Measurements from ENCODE around the gene SIRT4. TPM values are rescaled to one million over a fixed set of nuclear protein-coding genes. Genes with fewer than 3 reads are reported as not detected.

Gene SIRT4
- total RNA-seq, 1 experiment from 2014 or later = 1.5 TPM

DNA sequence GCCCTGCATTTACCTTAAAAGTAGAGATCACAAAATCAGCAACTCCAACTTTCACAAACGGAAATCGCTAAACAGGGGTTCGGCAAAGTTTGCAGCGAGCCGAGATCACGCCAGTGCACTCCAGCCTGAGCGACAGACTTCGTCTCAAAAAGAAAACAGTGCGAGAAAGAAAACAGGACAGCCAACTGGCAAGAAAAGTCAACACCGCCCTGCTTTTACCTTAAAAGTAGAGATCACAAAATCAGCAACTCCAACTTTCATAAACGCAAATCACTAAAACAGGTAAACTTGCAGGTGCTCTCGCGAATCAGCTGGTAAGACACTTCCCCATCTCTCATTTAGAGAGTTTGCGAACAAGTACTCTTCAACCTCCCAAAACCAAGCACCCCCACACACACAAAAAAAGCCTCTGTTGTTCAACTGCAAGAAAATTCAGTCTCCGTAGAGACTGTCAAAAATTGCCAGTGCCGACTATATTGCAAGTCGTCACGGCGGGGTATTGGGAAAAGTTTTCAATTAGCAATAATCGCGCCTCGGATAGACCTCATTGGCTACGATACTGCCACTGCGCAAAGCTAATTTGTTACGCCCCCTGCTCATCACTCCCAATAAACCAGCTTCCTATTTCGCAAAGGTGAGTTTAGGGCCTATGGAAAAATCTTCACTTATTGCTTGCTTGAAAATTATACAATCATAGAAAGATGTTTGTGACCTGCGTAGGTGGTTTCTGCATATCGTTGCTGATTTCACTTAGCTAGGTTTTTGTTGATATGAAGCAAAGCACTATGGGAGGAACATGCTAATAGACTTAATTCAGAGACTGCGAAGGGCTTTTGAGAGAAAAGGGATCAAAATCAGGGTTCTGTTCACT, 9.2 kb upstream of the SIRT4 start, which contains the start of gene RNU4-1:
RNU4-1 (minus strand) TSS at position 577 of the 871 bp plus-strand sequence.
- Histone ChIP-seq H3K4me1 (replicated peaks) (peaks cover 5% of the 10 kb centered on the region), H3K4me3 (peak within 1 kb of the TSS; percentile 37), H3K9me3 (replicated peaks) (no peaks in the 10 kb centered on the region), H3K27ac (peak within 1 kb of the TSS; percentile 100), H3K27me3 (replicated peaks) (no peaks in the 10 kb centered on the region), H3K36me3 (no peaks in the 10 kb centered on the region)
- peak; percentile 90 to 92 for DNase-seq (ENCODE audit: low read depth in 1 of 2, low spot score in 2 of 2)

DNA sequence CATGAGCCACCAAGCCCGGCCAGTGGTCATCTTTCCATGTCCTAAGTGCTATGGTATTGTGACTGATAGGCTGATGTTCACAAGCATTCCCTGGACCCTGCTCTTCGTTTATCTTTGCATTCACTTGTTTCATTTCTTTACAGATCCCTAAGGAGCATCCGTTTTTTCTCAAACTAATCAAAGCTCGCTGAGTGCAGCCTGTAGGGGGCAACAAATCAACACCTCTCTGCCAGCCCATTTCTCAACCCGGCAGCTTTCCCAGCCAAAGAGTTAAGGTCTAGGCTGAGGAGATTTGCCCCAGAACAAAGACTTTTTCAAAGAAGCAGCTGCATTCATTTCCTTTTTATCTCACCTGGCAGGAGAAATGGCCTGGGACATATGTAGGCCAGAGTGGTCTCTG, 12.1 kb downstream of the SIRT4 start:
- Histone ChIP-seq H3K27me3 (replicated peaks) (no peaks in the 10 kb centered on the region), H3K36me3 (no peaks in the 10 kb centered on the region), H3K27ac (no peak overlapping the region), H3K4me1 (replicated peaks) (peaks cover 5% of the 10 kb centered on the region), H3K9me3 (replicated peaks) (no peaks in the 10 kb centered on the region), H3K4me3 (no peak overlapping the region)
- DNase-seq (ENCODE audit: low read depth in 1 of 2, low spot score in 2 of 2) = no peak

DNA sequence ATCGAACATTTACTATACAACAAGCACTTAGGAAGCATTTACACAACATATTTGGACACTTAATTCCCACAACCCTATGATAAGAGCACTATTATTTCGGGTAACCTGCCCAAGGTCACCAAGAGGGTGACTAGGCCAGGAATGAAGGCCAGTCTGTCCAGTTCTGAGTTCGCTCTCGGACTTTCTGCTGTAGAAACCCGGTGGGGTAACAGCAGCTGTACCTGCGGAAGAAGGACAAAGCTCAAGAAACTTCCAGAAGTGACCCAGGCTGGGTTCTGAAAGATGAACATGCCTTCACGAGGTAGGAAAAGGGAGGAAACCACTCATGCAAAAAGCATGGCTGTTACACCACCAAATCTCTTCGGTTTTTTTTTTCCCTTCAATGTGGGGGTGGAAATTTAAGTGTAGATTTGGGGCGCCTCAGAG, 14.7 kb downstream of the SIRT4 start:
- peaks cover 5% of the 10 kb centered on the region for H3K4me1 ChIP-seq (replicated peaks)
- no peaks in the 10 kb centered on the region for H3K9me3 ChIP-seq (replicated peaks)
- H3K27me3 ChIP-seq (replicated peaks) = no peaks in the 10 kb centered on the region
- H3K27ac ChIP-seq = no peak overlapping the region
- no peak for DNase-seq (ENCODE audit: low read depth in 1 of 2, low spot score in 2 of 2)
- H3K4me3 ChIP-seq = peak overlapping the region; percentile 38
- no peaks in the 10 kb centered on the region for H3K36me3 ChIP-seq

DNA sequence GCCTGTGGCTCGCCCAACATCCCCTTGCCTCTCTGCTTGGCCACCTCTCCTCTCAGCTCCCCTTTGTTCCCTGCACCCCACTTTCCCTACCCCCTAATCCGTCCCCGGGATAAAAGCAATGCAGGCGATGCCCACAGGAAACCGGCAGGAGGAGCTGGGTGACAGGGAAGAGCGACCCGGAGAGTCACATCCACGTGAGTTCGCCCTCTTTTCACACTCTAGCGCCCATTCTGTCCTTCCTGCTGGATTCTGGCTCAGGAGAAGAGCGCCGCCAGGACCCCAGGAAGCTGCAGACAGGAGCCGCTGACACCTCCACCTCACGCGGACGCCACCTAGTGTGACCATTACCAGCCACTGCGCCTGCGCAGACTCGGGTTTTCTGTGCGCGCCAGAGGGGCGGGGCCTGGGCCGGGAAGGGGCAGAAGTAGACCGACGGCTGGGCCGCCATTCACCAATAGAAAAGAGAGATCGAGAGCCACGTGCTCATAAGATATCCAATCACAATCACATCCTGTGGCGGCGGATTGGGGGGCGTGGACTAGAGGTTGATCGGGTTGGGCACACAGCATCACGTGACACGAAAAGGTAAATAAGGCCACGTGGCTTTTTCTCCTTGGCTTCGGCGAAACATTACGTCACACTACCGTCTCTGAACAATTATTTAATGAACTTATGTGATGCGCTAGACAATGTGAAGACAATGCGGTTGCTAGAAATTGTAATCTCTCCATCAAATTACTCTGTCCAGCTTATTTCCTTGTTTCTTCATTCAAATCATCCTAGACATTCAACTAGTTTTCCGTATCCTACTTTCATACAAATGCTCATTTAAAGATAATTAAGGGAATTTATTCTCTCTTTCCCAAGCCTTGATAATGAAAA, 15.3 kb downstream of the SIRT4 start:
- H3K4me3 ChIP-seq = peak overlapping the region; percentile 38

DNA sequence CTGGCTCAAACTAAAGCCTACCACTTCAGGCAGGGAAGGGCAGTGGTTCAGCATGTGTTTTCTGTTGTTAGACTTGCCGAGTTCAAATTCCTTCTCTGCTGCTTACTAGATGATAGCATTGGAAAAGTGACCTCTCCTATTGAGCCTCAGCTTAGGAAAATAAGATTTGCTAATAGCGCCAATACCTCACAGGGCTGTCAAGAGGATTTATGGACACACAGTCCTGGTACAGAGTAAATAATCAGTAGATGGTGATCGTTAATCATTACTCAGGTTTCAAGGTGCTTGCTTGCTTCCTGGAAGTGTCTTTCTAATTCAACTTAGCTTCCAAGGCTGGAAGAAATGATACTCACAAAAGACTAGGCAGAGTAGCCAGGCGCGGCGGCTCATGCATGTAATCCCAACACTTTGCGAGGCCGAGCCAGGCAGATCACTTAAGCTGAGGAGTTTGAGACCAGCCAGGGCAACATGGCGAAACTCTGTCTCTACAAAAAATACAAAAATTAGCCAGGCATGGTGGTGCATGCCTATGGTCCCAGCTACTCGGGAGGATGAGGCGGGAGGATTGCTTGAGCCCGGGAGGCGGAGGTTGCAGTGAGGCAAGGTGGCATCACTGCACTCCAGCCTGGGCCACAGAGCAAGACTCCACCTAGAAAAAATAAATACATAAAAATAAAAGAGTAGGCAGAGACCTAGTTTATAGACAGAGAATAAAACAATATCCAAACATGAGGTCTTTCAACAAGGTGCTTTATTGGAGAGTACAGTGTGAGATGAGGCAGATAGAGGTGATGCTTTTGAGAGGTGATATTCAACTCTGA, 19.5 kb downstream of the SIRT4 start:
- no peak overlapping the region for H3K4me3 ChIP-seq
- H3K4me1 ChIP-seq (replicated peaks) = peaks cover 10% of the 10 kb centered on the region
- H3K9me3 ChIP-seq (replicated peaks) = no peaks in the 10 kb centered on the region
- H3K27ac ChIP-seq = no peak overlapping the region
- no peaks in the 10 kb centered on the region for H3K36me3 ChIP-seq
- DNase-seq (ENCODE audit: low read depth in 1 of 2, low spot score in 2 of 2) = no peak
- H3K27me3 ChIP-seq (replicated peaks) = no peaks in the 10 kb centered on the region; the same call in 1 of the 2 replicates

More for the DNA sequence above, 15.3 kb downstream of the SIRT4 start:
- H3K9me3 ChIP-seq (replicated peaks) = no peaks in the 10 kb centered on the region
- no peak overlapping the region for H3K27ac ChIP-seq
- H3K27me3 ChIP-seq (replicated peaks) = no peaks in the 10 kb centered on the region
- DNase-seq (ENCODE audit: low read depth in 1 of 2, low spot score in 2 of 2) = peak; percentile 97 to 99
- H3K4me1 ChIP-seq (replicated peaks) = peaks cover 5% of the 10 kb centered on the region
- no peaks in the 10 kb centered on the region for H3K36me3 ChIP-seq

DNA sequence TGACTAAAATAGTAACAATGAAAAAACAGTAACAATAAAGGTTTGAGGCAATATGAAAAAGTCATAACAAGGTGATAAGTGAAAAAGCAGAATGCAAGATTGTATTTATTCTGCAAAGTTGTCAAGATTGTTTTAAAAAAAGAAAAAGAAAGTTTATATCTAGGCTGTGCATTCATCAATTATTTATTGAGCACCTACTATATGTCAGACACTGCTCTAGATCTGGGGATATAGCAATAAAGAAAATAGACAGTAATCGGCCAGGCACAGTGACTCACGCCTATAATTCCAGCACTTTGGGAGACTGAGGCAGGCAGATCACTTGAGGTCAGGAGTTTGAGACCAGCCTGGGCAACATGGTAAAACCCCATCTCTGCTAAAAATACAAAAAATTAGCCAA, 21.7 kb downstream of the SIRT4 start:
- Histone ChIP-seq H3K36me3 (no peaks in the 10 kb centered on the region), H3K27me3 (replicated peaks) (no peaks in the 10 kb centered on the region; the same call in 1 of the 2 replicates), H3K27ac (no peak overlapping the region), H3K4me1 (replicated peaks) (peaks cover 5% of the 10 kb centered on the region; the same call in 1 of the 2 replicates), H3K4me3 (no peak overlapping the region), H3K9me3 (replicated peaks) (no peaks in the 10 kb centered on the region)
- no peak for DNase-seq (ENCODE audit: low read depth in 1 of 2, low spot score in 2 of 2)

DNA sequence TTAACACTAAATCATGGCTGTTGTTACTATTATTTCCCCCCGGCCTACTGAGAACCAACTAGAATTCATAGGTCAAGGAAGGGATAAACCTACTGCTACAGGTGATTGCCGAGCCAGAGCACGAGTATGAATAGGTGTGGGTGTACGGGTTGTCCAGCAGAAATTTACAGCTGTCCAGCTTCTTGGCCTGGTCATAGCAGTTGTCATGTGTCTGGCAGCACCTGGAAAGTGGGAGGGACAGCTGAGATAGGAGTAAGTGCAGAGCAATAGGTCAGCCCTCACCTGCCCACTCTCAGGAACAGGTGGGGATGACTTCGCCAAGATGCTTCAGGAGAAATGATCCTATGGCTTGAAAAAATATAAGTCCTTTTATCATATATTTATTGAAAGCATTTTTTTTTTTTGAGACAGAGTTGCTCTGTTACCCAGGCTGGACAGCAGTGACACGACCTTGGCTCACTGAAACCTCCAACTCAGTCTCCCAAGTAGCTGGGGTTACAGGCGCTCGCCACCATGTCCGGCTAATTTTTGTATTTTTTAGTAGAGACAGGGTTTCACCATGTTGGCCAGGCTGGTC, 22.8 kb downstream of the SIRT4 start:
- H3K4me1 ChIP-seq (replicated peaks) = peaks cover 5% of the 10 kb centered on the region; the same call in 1 of the 2 replicates
- no peaks in the 10 kb centered on the region for H3K9me3 ChIP-seq (replicated peaks)
- H3K36me3 ChIP-seq = no peaks in the 10 kb centered on the region
- no peak overlapping the region for H3K27ac ChIP-seq
- no peak for DNase-seq (ENCODE audit: low read depth in 1 of 2, low spot score in 2 of 2)
- no peaks in the 10 kb centered on the region; the same call in 1 of the 2 replicates for H3K27me3 ChIP-seq (replicated peaks)
- no peak overlapping the region for H3K4me3 ChIP-seq

DNA sequence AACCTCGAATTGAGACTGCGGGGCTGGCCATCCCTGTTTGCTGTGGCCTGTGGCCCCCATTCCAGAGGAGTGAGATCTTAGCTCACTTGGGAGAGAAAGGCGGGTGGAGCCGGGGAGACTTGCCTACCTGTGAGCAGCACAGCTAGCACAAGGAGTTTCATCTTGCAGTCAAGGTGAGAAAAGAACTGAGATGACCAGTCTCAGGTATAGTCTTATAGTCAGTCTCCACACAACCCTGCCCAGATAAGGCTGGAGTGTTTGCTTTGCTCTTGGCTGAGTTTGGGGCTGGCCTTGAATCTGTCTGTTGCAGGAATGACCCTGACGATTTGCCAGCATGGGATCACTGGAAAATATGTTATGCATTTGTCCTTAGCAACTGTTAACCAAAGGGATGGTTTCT, 25.5 kb downstream of the SIRT4 start, which contains the start of gene PLA2G1B:
PLA2G1B (minus strand) TSS at position 187 of the 400 bp plus-strand sequence; CDS start at position 161, 26 bp downstream.
- Histone ChIP-seq H3K4me1 (replicated peaks) (peaks cover 5% of the 10 kb centered on the region; the same call in 1 of the 2 replicates), H3K36me3 (no peaks in the 10 kb centered on the region), H3K9me3 (replicated peaks) (no peaks in the 10 kb centered on the region), H3K27me3 (replicated peaks) (no peaks in the 10 kb centered on the region; the same call in 1 of the 2 replicates), H3K27ac (no peak within 1 kb of the TSS), H3K4me3 (no peak within 1 kb of the TSS)
- no peak for DNase-seq (ENCODE audit: low read depth in 1 of 2, low spot score in 2 of 2)

DNA sequence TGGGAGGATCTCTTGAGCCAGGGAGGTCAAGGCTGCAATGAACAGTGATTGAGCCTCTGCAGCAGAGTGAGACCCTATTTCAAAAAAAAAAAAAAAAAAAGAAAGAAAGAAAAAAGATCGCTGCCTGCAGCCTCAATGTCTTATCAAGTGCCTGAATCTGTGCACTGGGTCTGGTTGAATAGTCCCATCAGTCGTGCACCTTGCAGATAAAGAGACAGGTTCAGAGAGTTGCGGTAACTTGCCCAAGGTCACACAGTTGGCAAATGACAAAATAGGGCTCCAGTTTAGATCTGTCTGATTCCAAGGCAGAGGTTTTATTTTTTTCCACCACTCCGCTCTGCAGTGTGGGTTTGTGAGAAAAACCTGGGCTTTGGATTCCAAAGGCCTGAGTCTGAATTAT, 26.1 kb downstream of the SIRT4 start:
- Histone ChIP-seq H3K4me1 (replicated peaks) (peaks cover 5% of the 10 kb centered on the region; the same call in 1 of the 2 replicates), H3K36me3 (no peaks in the 10 kb centered on the region), H3K27ac (no peak overlapping the region), H3K9me3 (replicated peaks) (no peaks in the 10 kb centered on the region), H3K27me3 (replicated peaks) (no peaks in the 10 kb centered on the region; the same call in 1 of the 2 replicates), H3K4me3 (no peak overlapping the region)
- DNase-seq (ENCODE audit: low read depth in 1 of 2, low spot score in 2 of 2) = no peak

DNA sequence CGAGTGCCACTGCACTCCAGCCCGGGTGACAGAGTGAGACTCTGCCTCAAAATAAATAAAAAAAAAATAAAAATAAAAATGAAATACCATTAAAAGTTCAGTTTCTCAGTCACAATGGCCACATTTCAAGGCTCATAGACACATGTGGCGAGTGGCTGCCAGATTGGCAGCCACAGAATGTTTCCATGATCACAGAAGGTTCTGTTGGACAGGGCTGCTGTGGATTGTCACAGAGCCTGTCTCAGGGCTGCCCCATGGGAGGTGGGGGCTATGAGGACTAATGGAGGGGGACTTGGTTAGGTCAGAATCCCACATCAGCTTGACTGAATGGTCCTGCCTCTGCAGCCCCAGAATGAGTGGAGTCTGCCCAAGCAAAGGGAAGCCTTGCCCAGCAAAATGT, 29.3 kb downstream of the SIRT4 start:
- Histone ChIP-seq H3K27me3 (replicated peaks) (no peaks in the 10 kb centered on the region), H3K4me1 (replicated peaks) (no peaks in the 10 kb centered on the region), H3K9me3 (replicated peaks) (0 out of 2 replicates have a peak, but pooled peaks cover 3% of the 10 kb centered on the region), H3K27ac (no peak overlapping the region), H3K36me3 (no peaks in the 10 kb centered on the region), H3K4me3 (no peak overlapping the region)
- DNase-seq (ENCODE audit: low read depth in 1 of 2, low spot score in 2 of 2) = no peak

DNA sequence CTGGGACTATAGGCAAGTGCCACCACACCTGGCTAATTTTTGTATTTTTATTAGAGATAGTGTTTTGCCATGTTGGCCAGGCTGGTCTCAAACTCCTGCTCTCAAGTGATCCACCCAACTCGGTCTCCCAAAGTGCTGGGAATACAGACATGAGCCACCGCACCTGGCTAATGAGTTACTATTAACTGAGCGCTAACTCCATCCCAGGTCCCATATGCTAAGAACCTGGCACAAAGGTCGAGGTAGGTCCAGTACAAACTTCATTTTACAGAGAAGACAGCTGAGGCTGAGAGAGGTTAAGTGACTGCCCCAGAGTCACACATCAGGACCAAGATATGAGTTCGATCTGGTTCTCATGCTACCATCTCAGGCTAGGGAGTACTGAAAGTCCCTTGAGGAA, 29.9 kb downstream of the SIRT4 start:
- Histone ChIP-seq H3K4me1 (replicated peaks) (no peaks in the 10 kb centered on the region), H3K9me3 (replicated peaks) (0 out of 2 replicates have a peak, but pooled peaks cover 9% of the 10 kb centered on the region), H3K27me3 (replicated peaks) (no peaks in the 10 kb centered on the region), H3K27ac (no peak overlapping the region), H3K4me3 (no peak overlapping the region), H3K36me3 (no peaks in the 10 kb centered on the region)
- DNase-seq (ENCODE audit: low read depth in 1 of 2, low spot score in 2 of 2) = no peak

DNA sequence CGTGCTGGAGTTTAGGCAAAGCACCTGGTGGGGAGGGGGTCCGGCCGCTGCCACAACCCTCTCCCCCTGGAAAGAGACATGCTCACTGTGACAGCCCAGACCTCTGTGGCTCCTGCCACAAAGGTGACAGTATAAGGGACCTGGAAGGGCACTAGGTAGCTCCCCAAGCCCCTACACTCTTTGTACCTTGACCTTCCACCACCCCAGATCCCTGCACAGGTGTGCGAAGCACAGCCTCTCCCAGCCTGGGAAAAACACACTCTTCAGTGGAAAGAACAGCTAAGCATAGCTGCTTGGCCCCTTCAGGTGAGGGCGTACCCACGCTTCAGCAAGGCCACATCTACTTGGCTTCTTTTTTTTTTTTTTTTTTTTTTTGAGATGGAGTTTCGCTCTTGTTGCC, 30.4 kb downstream of the SIRT4 start:
- H3K9me3 ChIP-seq (replicated peaks) = peaks cover 10% of the 10 kb centered on the region; the same call in 1 of the 2 replicates
- no peak for DNase-seq (ENCODE audit: low read depth in 1 of 2, low spot score in 2 of 2)
- H3K4me1 ChIP-seq (replicated peaks) = no peaks in the 10 kb centered on the region
- H3K4me3 ChIP-seq = no peak overlapping the region
- no peaks in the 10 kb centered on the region for H3K27me3 ChIP-seq (replicated peaks)
- H3K36me3 ChIP-seq = no peaks in the 10 kb centered on the region
- H3K27ac ChIP-seq = no peak overlapping the region
